Calu3 (cell line): ENCODE results near the gene PRKD3. TPM values are rescaled to one million over a fixed set of nuclear protein-coding genes. Genes with fewer than 3 reads are reported as not detected.

Experiments
- BruUV-seq: library from RNA; stranded (reverse); fragments of 400-500 nt; replicated peaks from 2 replicates; lab custom pipeline; 2021; lab: Mats Ljungman, UMichigan
- CTCF ChIA-PET: fragments of 300-600 bp; sonication (Branson Sonifier 250); formaldehyde crosslinking; loops from one replicate; lab custom pipeline; 2022; ENCODE audit warnings: antibody characterized with exemption; lab: Charles Lee
- DNase-seq: peaks from one replicate; pipeline ENCODE4 v3.0.0; 2022
- H3K27ac Mint-ChIP-seq: one replicate; pipeline ENCODE4 v1.8.0; 2022; ENCODE audit warnings: mixed read lengths; ENCODE audit not compliant: unreplicated experiment
- H3K27me3 Mint-ChIP-seq: one replicate; pipeline ENCODE4 v1.8.0; 2022; ENCODE audit warnings: mixed read lengths; ENCODE audit not compliant: unreplicated experiment
- H3K36me3 Mint-ChIP-seq: one replicate; pipeline ENCODE4 v1.8.0; 2022; ENCODE audit warnings: mild to moderate bottlenecking, moderate library complexity, mixed read lengths; ENCODE audit not compliant: insufficient read depth, unreplicated experiment
- H3K4me1 Mint-ChIP-seq: one replicate; pipeline ENCODE4 v1.8.0; 2022; ENCODE audit warnings: mild to moderate bottlenecking, low read depth, mixed read lengths; ENCODE audit not compliant: unreplicated experiment
- H3K4me3 Mint-ChIP-seq: one replicate; pipeline ENCODE4 v1.8.0; 2022; ENCODE audit warnings: mild to moderate bottlenecking, low read depth, moderate library complexity, mixed read lengths; ENCODE audit not compliant: unreplicated experiment
- H3K9me3 Mint-ChIP-seq: one replicate; pipeline ENCODE4 v1.8.0; 2022; ENCODE audit warnings: low read depth, mixed read lengths; ENCODE audit not compliant: unreplicated experiment
- intact Hi-C: fragments of 100-400 bp; cut with micrococcal nuclease; formaldehyde crosslinking; loops from one replicate; pipeline ENCODE4 v1.10.0; 2022; ENCODE audit not compliant: unreplicated experiment
- total RNA-seq: library from RNA; stranded (reverse); gene quantifications from 2 replicates; pipeline ENCODE4 v1.2.3, GENCODE V29; 2022
- TF ChIP-seq, protein P1 (sequence below): fragments of 200-600 bp; IDR thresholded peaks from one replicate; pipeline ENCODE4 v1.8.0; 2022; ENCODE audit warnings: antibody characterized with exemption; ENCODE audit not compliant: unreplicated experiment

Gene PRKD3
- total RNA-seq, 1 experiment from 2014 or later, result 33.4 TPM

DNA sequence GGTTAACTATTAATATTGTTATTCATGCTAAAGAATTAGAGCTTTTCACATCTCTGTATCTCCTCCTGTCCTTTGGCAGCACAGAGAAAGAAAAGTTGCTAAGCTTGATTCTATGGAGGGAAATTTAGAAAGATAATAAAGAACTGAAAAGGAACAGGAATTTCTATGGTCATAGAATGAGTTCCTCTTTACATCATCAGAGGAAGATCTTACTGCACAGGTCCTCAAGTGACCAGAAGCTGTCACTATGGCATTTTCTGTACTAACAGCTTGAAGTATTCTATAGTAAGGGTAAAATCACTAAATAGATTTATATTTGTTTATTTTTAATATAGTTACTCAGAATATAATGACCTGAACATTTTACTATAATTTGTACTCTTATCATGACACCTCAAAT is 6.0 kb upstream of the PRKD3 start:
- H3K36me3 Mint-ChIP-seq, result peaks cover 2% of the 10 kb centered on the region

DNA sequence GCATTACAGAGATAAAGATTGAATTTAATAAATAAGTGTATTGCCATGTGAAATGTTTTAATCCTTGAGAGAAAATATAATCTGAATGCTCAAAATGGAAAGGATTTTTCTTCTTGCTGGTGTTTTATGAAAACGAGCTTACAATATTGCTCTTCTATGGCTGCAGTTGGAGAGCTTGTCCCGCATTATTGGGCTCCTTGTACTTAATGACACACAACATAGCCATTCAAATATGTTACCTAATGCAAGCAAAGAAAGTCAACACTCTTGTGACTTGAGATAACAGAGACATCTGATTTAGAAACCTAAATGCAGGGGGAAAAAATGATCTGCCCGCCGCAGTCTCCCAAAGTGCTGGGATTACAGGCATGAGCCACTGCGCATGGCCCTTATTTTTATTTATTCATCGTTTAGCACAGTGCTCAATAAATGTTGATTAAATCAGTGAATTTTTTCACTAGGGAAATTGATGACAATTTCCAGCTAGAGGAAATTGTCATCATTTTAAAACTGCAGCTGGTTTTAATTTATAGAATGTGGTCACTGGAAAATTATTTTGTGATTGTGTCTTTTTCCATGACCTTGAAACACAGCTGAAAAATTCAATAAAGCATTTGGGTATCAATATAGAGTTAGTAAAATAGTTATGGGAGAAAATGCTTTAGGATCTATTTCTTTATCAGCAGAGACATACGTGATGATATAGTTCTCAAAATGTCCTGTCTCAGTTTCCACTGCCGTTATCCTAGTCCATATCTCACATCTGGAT is 2.4 kb upstream of the PRKD3 start:
- no peak overlapping the region for H3K4me3 Mint-ChIP-seq
- intact Hi-C loops, result no loop called here
- peaks cover 19% of the 10 kb centered on the region for H3K4me1 Mint-ChIP-seq
- H3K27me3 Mint-ChIP-seq, result peaks cover 9% of the 10 kb centered on the region
- CTCF ChIA-PET, result interaction anchor here (0.5 to 0.9 kb wide), 2 partner anchors 9 to 29 kb away, joined by 3 to 5 read pairs; no protein-coding TSS in a partner anchor
- H3K27ac Mint-ChIP-seq, result no peak overlapping the region
- BruUV-seq, result no TSS peak
- TF ChIP-seq, protein P1, sequence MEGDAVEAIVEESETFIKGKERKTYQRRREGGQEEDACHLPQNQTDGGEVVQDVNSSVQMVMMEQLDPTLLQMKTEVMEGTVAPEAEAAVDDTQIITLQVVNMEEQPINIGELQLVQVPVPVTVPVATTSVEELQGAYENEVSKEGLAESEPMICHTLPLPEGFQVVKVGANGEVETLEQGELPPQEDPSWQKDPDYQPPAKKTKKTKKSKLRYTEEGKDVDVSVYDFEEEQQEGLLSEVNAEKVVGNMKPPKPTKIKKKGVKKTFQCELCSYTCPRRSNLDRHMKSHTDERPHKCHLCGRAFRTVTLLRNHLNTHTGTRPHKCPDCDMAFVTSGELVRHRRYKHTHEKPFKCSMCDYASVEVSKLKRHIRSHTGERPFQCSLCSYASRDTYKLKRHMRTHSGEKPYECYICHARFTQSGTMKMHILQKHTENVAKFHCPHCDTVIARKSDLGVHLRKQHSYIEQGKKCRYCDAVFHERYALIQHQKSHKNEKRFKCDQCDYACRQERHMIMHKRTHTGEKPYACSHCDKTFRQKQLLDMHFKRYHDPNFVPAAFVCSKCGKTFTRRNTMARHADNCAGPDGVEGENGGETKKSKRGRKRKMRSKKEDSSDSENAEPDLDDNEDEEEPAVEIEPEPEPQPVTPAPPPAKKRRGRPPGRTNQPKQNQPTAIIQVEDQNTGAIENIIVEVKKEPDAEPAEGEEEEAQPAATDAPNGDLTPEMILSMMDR, result no peak
- no peaks in the 10 kb centered on the region for H3K9me3 Mint-ChIP-seq
- H3K36me3 Mint-ChIP-seq, result peaks cover 24% of the 10 kb centered on the region
- DNase-seq, result no peak

More for the DNA sequence above, 6.0 kb upstream of the PRKD3 start:
- H3K4me1 Mint-ChIP-seq, result peaks cover 5% of the 10 kb centered on the region
- intact Hi-C loops, result no loop called here
- no peak overlapping the region for H3K4me3 Mint-ChIP-seq
- CTCF ChIA-PET, result no interaction called here
- BruUV-seq, result no TSS peak
- no peak for DNase-seq
- peaks cover 8% of the 10 kb centered on the region for H3K27me3 Mint-ChIP-seq
- no peak overlapping the region for H3K27ac Mint-ChIP-seq
- TF ChIP-seq, protein P1, result no peak
- H3K9me3 Mint-ChIP-seq, result no peaks in the 10 kb centered on the region

DNA sequence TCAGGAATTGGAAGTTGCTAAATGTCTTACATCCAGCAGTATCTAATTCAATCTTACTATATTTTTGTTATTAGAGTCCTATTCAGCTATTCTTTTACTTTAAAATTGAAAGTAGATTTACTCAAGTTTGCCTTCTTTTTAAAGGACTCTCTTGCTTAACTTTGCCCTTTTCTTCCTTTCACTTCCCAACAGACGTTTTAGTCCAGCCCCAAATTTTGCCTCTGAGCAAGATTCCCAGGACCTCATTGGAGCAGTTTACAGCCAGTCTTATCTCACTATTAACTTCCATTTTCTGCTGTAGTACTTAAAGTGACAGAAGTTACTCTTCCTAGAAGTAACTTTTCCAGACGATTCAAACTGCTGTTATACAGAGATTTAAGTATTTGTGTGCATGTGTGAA is 1.7 kb upstream of the PRKD3 start:
- CTCF ChIA-PET, result no interaction called here
- H3K4me3 Mint-ChIP-seq, result no peak overlapping the region
- H3K4me1 Mint-ChIP-seq, result peaks cover 25% of the 10 kb centered on the region
- no peak overlapping the region for H3K27ac Mint-ChIP-seq
- peaks cover 9% of the 10 kb centered on the region for H3K27me3 Mint-ChIP-seq
- DNase-seq, result no peak
- TF ChIP-seq, protein P1, result no peak
- peaks cover 24% of the 10 kb centered on the region for H3K36me3 Mint-ChIP-seq
- BruUV-seq, result no TSS peak
- H3K9me3 Mint-ChIP-seq, result no peaks in the 10 kb centered on the region
- intact Hi-C loops, result no loop called here

DNA sequence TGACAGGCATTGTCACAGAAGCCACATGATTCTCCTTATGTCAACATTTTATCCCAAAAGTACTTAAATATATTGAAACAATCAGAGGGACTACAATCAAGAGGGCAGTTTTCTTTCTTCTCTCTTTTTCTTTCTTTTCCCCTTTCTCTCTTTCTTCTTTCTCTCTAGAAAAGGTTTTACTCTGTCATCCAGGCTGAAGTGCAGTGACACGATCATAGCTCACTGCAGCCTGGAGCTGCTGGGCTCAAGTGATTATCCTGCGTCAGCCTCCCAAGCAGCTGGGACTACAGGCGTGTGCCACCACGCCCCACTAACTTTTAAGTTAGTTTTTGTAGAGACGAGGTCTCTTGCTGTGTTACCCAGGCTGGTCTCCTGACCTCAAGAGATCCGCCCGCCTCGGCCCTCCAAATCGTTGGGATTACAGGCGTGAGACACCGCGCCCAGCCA is 1.0 kb upstream of the PRKD3 start:
- BruUV-seq, result no TSS peak
- Mint-ChIP-seq H3K9me3 (no peaks in the 10 kb centered on the region), H3K4me1 (peaks cover 26% of the 10 kb centered on the region), H3K27ac (no peak overlapping the region), H3K36me3 (peaks cover 24% of the 10 kb centered on the region), H3K4me3 (peak overlapping the region; percentile 81), H3K27me3 (peaks cover 9% of the 10 kb centered on the region)
- intact Hi-C loops, result loop anchor here (1.0 kb wide), 1 partner anchor 65 kb away; no protein-coding TSS in a partner anchor
- no peak for DNase-seq
- CTCF ChIA-PET, result no interaction called here
- TF ChIP-seq, protein P1, result no peak
